Stimulated activated CD4-positive, alpha-beta T cell treated with anti-CD3 and anti-CD28 coated beads, TNF-alpha, amount 100 ng/mL, for 1 hour (primary cell): Measurements from ENCODE around the gene USP30.

Experiments
- DNase-seq, 3 donors: peaks; one replicate each; pipeline ENCODE4 v3.0.0-alpha.2; 2020; ENCODE audit warnings: low read depth in 3 of 3, low spot score in 1 of 3

The USP30 gene

DNA sequence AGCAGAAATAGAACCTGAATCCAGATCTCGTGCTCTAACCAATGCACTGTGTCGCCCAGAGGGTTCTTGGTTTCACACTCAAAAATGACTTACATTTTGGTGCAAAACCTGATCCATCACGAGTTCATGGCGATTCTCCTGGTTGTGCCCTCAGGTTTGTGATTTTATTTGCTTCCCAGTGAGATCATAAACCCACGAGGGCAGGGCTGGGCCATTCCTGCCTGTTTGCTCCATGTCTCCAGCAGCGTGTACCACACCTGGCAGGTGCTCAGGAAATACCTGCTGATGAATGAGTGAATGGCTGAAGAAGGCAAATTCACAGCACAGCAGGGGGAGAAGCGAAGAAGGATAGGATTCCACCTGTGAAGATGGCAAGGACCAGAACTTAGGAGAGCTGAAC, 73.4 kb downstream of the USP30 start:
- DNase-seq, result no peak

DNA sequence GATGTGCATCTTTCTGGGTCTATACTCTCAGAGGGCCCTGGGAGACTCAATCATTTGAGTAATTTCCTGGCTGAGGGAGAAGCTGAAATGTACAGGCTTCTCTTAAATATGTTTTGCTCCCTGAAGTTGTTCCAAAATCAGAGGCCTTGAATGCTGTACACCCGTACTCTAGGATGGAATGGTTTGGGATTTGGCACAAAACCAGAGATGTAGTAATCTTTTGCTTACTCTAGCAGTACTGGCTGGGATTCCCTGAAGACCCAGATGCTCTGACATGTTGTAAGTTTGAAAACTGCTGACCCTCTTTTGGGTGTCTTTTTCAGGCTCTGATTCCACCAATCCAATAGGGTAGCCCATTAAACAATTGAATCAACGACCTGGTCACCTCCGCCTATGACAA, 74.4 kb downstream of the USP30 start:
- no peak for DNase-seq

- no peak for DNase-seq
These were observed 75.3 kb downstream of the USP30 start for GRCh38 chr12:109127533-109128242.

DNA sequence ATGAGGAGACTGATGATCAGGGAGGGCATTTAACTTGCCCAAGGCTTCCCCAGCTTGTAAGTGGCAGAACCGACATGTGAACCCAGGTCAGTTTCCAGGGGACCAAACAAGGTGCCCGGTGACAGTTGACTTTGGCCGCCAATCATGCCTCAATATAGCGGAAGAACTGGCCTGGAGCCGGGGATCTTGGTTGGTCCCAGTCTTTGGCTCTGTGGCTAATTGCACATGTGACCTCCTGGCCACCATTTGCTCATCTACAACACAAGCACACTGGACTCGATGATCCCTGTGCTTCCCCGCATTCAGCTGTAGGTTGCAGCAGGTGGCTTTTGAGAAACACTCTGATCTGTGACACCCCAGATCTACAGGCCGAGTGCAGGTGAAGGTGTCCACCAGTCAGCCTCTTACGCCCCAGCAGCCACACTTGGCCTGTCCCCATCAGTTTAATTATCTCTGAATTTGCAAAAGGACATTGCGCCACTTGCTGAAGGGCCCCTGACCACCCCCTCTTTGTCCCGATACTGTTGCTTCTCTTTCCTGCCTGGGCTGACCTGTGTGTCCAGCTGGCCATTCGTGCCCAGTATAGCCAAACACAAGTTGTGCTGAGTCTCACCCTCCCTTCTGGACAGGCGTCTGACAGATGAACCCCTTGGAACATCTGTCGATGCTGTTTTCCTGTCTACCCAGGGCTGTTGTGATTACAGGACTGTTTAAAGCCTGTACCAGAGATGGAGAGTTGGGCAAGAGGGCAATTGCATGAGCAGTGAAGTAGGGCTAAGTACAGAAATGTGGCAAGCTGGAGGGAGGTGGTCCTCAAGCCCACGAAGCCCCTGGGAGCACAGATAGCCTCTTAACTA, 78.1 kb downstream of the USP30 start:
- DNase-seq, result no peak

DNA sequence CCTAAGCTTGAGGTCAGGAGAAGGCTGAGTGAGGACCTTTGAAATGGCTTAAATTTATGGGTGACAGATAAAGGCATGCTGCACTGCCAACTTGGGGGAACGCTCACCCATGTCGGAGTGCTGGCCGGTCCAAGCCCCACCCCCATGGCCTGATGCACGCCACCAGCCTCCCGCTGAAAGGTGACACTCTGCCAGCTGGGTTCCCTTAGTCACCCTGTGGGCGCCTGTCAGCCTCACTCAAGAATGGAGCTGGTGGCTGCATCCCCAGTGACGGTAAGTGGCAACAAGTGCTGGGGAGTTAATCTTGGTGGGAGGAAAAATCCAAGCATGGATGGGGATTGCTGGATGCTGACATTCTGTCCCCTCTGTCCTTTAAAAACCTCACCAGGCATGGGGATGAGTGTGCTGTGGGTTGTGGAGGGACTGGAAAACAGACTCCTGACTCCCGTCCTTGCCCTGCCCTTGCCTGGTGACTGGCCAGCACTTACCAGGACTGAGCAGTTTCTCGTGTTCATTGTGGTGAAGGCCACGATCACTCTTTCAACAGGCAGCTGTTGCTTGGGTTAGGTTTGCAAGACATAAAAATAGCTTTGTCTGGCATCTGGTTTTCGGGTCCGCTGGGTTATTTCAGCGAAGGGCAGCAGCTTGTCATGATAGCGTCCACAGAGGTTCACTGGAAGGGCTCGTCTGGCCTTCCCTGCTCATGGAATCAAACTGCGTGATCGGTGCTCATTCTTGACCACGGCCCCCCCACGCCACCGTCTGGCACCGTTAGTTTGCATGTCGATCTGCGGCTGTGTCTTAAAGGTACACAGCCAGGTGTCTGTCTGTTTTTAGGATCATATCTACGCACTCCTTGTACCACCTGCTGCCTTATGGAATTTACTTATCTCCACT, 79.0 kb downstream of the USP30 start:
- DNase-seq, result no peak

- DNase-seq, result no peak
These were observed 82.0 kb downstream of the USP30 start for GRCh38 chr12:109134186-109134917.

DNA sequence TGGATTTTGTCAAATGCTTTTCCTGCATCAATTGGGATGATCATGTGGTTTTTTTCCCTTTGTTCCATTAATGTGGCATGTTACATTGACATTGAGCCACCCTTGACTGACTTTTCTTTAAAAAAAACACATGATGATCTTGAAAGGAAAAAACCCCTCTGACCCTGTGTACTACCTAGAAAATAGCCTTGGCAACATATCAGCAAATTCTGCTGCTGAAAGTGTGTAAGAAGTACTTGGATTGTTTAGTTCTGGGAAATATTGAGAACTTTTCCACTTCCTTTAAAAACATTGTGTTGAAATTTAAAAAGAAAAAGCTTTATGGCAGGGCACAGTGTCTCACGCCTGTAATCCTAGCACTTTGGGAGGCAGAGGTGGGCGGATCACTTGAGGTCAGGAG, 84.7 kb downstream of the USP30 start:
- DNase-seq, result no peak
